WTC11 (cell line): ENCODE results near the gene ZNF326. TPM values are rescaled to one million over a fixed set of nuclear protein-coding genes. Genes with fewer than 3 reads are reported as not detected.

Experiments used
- ATAC-seq: fragments of 200-7000 bp; cut with Tn5 transposase; 2 replicates; pipeline ENCODE4 v1.10.0; 2021; ENCODE audit warnings: mild to moderate bottlenecking, moderate library complexity
- CTCF ChIA-PET: fragments of 300-600 bp; sonication (Branson Sonifier 250); formaldehyde crosslinking; loops from one replicate; lab custom pipeline; 2021; ENCODE audit warnings: antibody characterized with exemption; lab: Charles Lee
- POLR2A ChIA-PET: fragments of 350-600 bp; sonication (Branson Sonifier 250); formaldehyde crosslinking; loops from one replicate; lab custom pipeline; 2021; ENCODE audit warnings: antibody characterized with exemption; lab: Charles Lee
- DNase-seq: peaks from one replicate; pipeline ENCODE4 v3.0.0; 2021; ENCODE audit warnings: low spot score
- H3K27ac Mint-ChIP-seq: 2 replicates; pipeline ENCODE4 v1.8.0; 2021; ENCODE audit warnings: mixed read lengths
- H3K27me3 Mint-ChIP-seq: 2 replicates; pipeline ENCODE4 v1.8.0; 2021; ENCODE audit warnings: low read depth, mild to moderate bottlenecking, moderate library complexity, mixed read lengths
- H3K36me3 Mint-ChIP-seq: 2 replicates; pipeline ENCODE4 v1.8.0; 2021; ENCODE audit warnings: mixed read lengths
- H3K4me1 Mint-ChIP-seq: 2 replicates; pipeline ENCODE4 v1.8.0; 2022; ENCODE audit warnings: mixed read lengths
- H3K4me3 Mint-ChIP-seq: 2 replicates; pipeline ENCODE4 v1.8.0; 2021; ENCODE audit warnings: mild to moderate bottlenecking, moderate library complexity, mixed read lengths
- H3K9me3 Mint-ChIP-seq: 2 replicates; pipeline ENCODE4 v1.8.0; 2021; ENCODE audit warnings: mixed read lengths
- ATF1 ChIP-seq: sonication (generic); formaldehyde crosslinking; IDR thresholded peaks from 2 replicates; pipeline ENCODE4 v1.8.1; 2023; ENCODE audit warnings: mild to moderate bottlenecking, moderate library complexity, missing genetic modification reagents
- CREM ChIP-seq: sonication (generic); formaldehyde crosslinking; IDR thresholded peaks from 2 replicates; pipeline ENCODE4 v1.8.1; 2022; ENCODE audit warnings: mild to moderate bottlenecking, missing genetic modification reagents, moderate library complexity
- EMX1 ChIP-seq: fragments of 250-450 bp; sonication (Bioruptor Pico); IDR thresholded peaks from 2 replicates; pipeline ENCODE4 v1.8.0; 2021; ENCODE audit warnings: mild to moderate bottlenecking
- FOXJ3 ChIP-seq: sonication (generic); formaldehyde crosslinking; IDR thresholded peaks from 2 replicates; pipeline ENCODE4 v1.9.0; 2021; ENCODE audit warnings: missing genetic modification reagents, mild to moderate bottlenecking, borderline replicate concordance
- JUN ChIP-seq: sonication (generic); formaldehyde crosslinking; IDR thresholded peaks from 2 replicates; pipeline ENCODE4 v1.8.0; 2023; ENCODE audit warnings: mild to moderate bottlenecking, missing genetic modification reagents
- NR1H2 ChIP-seq: sonication (generic); formaldehyde crosslinking; IDR thresholded peaks from 2 replicates; pipeline ENCODE4 v1.9.0; 2021; ENCODE audit warnings: mild to moderate bottlenecking, moderate library complexity, missing genetic modification reagents
- NR2C2 ChIP-seq: sonication (generic); formaldehyde crosslinking; IDR thresholded peaks from 2 replicates; pipeline ENCODE4 v1.8.0; 2022; ENCODE audit warnings: mild to moderate bottlenecking, missing genetic modification reagents
- OVOL2 ChIP-seq: fragments of 250-450 bp; sonication (Bioruptor Pico); IDR thresholded peaks from 2 replicates; pipeline ENCODE4 v1.9.0; 2021; ENCODE audit warnings: mild to moderate bottlenecking, borderline replicate concordance
- PRRX2 ChIP-seq: fragments of 250-450 bp; sonication (Bioruptor Pico); IDR thresholded peaks from 2 replicates; pipeline ENCODE4 v1.8.0; 2021; ENCODE audit warnings: mild to moderate bottlenecking
- RELA ChIP-seq: sonication (generic); formaldehyde crosslinking; IDR thresholded peaks from 2 replicates; pipeline ENCODE4 v1.8.1; 2022; ENCODE audit warnings: missing genetic modification reagents, mild to moderate bottlenecking, borderline replicate concordance
- RORB ChIP-seq: fragments of 250-450 bp; sonication (Bioruptor Pico); IDR thresholded peaks from 2 replicates; pipeline ENCODE4 v1.9.0; 2021; ENCODE audit warnings: mild to moderate bottlenecking
- TCF7 ChIP-seq: sonication (generic); formaldehyde crosslinking; IDR thresholded peaks from 2 replicates; pipeline ENCODE4 v1.8.0; 2022; ENCODE audit warnings: mild to moderate bottlenecking, low read depth, missing genetic modification reagents, moderate library complexity
- TP53 ChIP-seq: sonication (generic); formaldehyde crosslinking; IDR thresholded peaks from 2 replicates; pipeline ENCODE4 v1.8.1; 2023; ENCODE audit warnings: mild to moderate bottlenecking, missing genetic modification reagents
- ZNF121 ChIP-seq: sonication (generic); formaldehyde crosslinking; IDR thresholded peaks from 2 replicates; pipeline ENCODE4 v1.8.0; 2023; ENCODE audit warnings: missing genetic modification reagents
- ZNF219 ChIP-seq: sonication (generic); formaldehyde crosslinking; IDR thresholded peaks from 2 replicates; pipeline ENCODE4 v1.8.0; 2023; ENCODE audit warnings: missing genetic modification reagents, mild to moderate bottlenecking, borderline replicate concordance
- ZNF317 ChIP-seq: sonication (generic); formaldehyde crosslinking; IDR thresholded peaks from 2 replicates; pipeline ENCODE4 v1.8.1; 2023; ENCODE audit warnings: low read depth, mild to moderate bottlenecking, moderate library complexity, missing genetic modification reagents, borderline replicate concordance
- ZNF423 ChIP-seq: fragments of 250-450 bp; sonication (Bioruptor Pico); IDR thresholded peaks from 2 replicates; pipeline ENCODE4 v2.1.2; 2022; ENCODE audit warnings: mild to moderate bottlenecking, moderate library complexity
- total RNA-seq: library from RNA; stranded (reverse); gene quantifications from 3 replicates; pipeline ENCODE4 v1.2.3, GENCODE V29; 2021
- TF ChIP-seq, protein P1 (sequence below): sonication (generic); formaldehyde crosslinking; IDR thresholded peaks from 2 replicates; pipeline ENCODE4 v1.8.0; 2022; ENCODE audit warnings: mild to moderate bottlenecking, missing genetic modification reagents
- TF ChIP-seq, protein P2 (sequence below): sonication (generic); formaldehyde crosslinking; IDR thresholded peaks from 2 replicates; pipeline ENCODE4 v1.8.1; 2023; ENCODE audit warnings: mild to moderate bottlenecking, missing genetic modification reagents, moderate library complexity
- TF ChIP-seq, protein P3 (sequence below): fragments of 250-450 bp; sonication (Bioruptor Pico); IDR thresholded peaks from 2 replicates; pipeline ENCODE4 v1.8.0; 2021; ENCODE audit warnings: mild to moderate bottlenecking
- TF ChIP-seq, protein P4 (sequence below): sonication (generic); formaldehyde crosslinking; IDR thresholded peaks from 2 replicates; pipeline ENCODE4 v1.8.0; 2023; ENCODE audit warnings: mild to moderate bottlenecking, missing genetic modification reagents
- TF ChIP-seq, protein P5 (sequence below): sonication (generic); formaldehyde crosslinking; IDR thresholded peaks from 2 replicates; pipeline ENCODE4 v1.8.0; 2022; ENCODE audit warnings: mild to moderate bottlenecking, missing genetic modification reagents
- TF ChIP-seq, protein P6 (sequence below): sonication (generic); formaldehyde crosslinking; IDR thresholded peaks from 2 replicates; pipeline ENCODE4 v1.8.1; 2022; ENCODE audit warnings: missing genetic modification reagents, borderline replicate concordance
- TF ChIP-seq, protein P7 (sequence below): fragments of 250-450 bp; sonication (Bioruptor Pico); IDR thresholded peaks from 2 replicates; pipeline ENCODE4 v2.1.2; 2022; ENCODE audit warnings: mild to moderate bottlenecking, moderate library complexity
- TF ChIP-seq, protein P8 (sequence below): sonication (generic); formaldehyde crosslinking; IDR thresholded peaks from 2 replicates; pipeline ENCODE4 v1.8.1; 2022; ENCODE audit warnings: low read depth, missing genetic modification reagents, borderline replicate concordance

Gene ZNF326
- total RNA-seq, 1 experiment from 2014 or later: 32.7 TPM

DNA sequence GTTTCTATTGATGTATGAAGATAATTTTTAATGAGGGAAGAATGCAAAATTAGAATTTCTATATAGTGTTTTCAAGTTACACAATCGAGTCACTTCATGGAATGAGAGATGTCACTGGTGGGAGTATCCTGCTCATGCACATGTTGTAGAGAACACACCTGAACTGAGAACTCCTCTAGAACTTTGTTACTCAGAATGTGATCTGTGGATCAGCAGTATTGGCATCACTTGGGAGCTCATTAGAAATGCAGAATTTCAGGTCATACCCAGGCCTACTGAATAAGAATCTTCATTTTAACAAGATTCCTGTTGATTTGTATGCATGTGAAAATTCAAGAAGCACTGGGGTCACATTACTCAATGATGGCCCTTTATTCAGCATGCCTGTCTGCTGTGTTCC lies 28.8 kb downstream of the ZNF326 start:
- no peak for DNase-seq
- Mint-ChIP-seq H3K27me3 (no peaks in the 10 kb centered on the region), H3K9me3 (no peaks in the 10 kb centered on the region), H3K4me1 (no peaks in the 10 kb centered on the region), H3K4me3 (no peak overlapping the region), H3K27ac (peak overlapping the region; percentile 4; the same call in 1 of the 2 replicates), H3K36me3 (peaks cover 75% of the 10 kb centered on the region)
- POLR2A ChIA-PET: no interaction called here
- no peak for TF ChIP-seq ZNF121 (CRISPR knock-in tag)
- TF ChIP-seq NR1H2: no peak
- TF ChIP-seq RORB (CRISPR knock-in tag): no peak
- no peak for TF ChIP-seq ZNF317 (CRISPR knock-in tag)
- TF ChIP-seq, protein P1, sequence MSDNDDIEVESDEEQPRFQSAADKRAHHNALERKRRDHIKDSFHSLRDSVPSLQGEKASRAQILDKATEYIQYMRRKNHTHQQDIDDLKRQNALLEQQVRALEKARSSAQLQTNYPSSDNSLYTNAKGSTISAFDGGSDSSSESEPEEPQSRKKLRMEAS (CRISPR knock-in tag): no peak
- no peak for TF ChIP-seq ATF1 (CRISPR knock-in tag)
- no peak for TF ChIP-seq EMX1 (CRISPR knock-in tag)
- TF ChIP-seq, protein P2, sequence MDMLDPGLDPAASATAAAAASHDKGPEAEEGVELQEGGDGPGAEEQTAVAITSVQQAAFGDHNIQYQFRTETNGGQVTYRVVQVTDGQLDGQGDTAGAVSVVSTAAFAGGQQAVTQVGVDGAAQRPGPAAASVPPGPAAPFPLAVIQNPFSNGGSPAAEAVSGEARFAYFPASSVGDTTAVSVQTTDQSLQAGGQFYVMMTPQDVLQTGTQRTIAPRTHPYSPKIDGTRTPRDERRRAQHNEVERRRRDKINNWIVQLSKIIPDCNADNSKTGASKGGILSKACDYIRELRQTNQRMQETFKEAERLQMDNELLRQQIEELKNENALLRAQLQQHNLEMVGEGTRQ (CRISPR knock-in tag): no peak
- no peak for TF ChIP-seq ZNF219
- no peak for TF ChIP-seq JUN (CRISPR knock-in tag)
- TF ChIP-seq, protein P3, sequence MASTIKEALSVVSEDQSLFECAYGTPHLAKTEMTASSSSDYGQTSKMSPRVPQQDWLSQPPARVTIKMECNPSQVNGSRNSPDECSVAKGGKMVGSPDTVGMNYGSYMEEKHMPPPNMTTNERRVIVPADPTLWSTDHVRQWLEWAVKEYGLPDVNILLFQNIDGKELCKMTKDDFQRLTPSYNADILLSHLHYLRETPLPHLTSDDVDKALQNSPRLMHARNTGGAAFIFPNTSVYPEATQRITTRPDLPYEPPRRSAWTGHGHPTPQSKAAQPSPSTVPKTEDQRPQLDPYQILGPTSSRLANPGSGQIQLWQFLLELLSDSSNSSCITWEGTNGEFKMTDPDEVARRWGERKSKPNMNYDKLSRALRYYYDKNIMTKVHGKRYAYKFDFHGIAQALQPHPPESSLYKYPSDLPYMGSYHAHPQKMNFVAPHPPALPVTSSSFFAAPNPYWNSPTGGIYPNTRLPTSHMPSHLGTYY (CRISPR knock-in tag): no peak
- TF ChIP-seq, protein P4, sequence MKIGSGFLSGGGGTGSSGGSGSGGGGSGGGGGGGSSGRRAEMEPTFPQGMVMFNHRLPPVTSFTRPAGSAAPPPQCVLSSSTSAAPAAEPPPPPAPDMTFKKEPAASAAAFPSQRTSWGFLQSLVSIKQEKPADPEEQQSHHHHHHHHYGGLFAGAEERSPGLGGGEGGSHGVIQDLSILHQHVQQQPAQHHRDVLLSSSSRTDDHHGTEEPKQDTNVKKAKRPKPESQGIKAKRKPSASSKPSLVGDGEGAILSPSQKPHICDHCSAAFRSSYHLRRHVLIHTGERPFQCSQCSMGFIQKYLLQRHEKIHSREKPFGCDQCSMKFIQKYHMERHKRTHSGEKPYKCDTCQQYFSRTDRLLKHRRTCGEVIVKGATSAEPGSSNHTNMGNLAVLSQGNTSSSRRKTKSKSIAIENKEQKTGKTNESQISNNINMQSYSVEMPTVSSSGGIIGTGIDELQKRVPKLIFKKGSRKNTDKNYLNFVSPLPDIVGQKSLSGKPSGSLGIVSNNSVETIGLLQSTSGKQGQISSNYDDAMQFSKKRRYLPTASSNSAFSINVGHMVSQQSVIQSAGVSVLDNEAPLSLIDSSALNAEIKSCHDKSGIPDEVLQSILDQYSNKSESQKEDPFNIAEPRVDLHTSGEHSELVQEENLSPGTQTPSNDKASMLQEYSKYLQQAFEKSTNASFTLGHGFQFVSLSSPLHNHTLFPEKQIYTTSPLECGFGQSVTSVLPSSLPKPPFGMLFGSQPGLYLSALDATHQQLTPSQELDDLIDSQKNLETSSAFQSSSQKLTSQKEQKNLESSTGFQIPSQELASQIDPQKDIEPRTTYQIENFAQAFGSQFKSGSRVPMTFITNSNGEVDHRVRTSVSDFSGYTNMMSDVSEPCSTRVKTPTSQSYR: no peak
- CTCF ChIA-PET: no interaction called here
- ATAC-seq: no peak

DNA sequence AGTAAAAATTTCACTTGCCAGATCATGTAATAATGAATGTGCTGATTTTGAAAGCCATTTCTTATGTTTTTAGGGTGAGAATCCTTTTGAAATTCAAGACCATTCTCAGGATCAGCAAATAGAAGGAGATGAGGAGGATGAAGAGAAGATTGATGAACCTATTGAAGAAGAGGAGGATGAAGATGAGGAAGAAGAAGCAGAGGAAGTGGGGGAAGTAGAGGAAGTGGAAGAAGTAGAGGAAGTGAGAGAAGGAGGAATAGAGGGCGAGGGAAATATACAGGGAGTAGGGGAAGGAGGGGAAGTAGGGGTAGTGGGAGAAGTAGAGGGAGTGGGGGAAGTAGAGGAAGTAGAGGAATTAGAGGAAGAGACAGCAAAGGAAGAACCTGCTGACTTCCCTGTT lies 32.4 kb downstream of the ZNF326 start:
- ATAC-seq (no peak), DNase-seq (no peak)
- Mint-ChIP-seq H3K27me3 (no peaks in the 10 kb centered on the region), H3K4me1 (no peaks in the 10 kb centered on the region), H3K9me3 (no peaks in the 10 kb centered on the region), H3K27ac (no peak overlapping the region), H3K36me3 (peaks cover 68% of the 10 kb centered on the region), H3K4me3 (no peak overlapping the region)
- TF ChIP-seq OVOL2: no peak
- TF ChIP-seq NR2C2 (CRISPR knock-in tag): no peak
- no peak for TF ChIP-seq TCF7 (CRISPR knock-in tag)
- TF ChIP-seq FOXJ3 (CRISPR knock-in tag): no peak
- no peak for TF ChIP-seq PRRX2 (CRISPR knock-in tag)
- TF ChIP-seq RORB (CRISPR knock-in tag): no peak
- TF ChIP-seq ZNF423 (CRISPR knock-in tag): no peak
- TF ChIP-seq, protein P5, sequence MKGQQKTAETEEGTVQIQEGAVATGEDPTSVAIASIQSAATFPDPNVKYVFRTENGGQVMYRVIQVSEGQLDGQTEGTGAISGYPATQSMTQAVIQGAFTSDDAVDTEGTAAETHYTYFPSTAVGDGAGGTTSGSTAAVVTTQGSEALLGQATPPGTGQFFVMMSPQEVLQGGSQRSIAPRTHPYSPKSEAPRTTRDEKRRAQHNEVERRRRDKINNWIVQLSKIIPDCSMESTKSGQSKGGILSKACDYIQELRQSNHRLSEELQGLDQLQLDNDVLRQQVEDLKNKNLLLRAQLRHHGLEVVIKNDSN (CRISPR knock-in tag): no peak
- TF ChIP-seq, protein P6, sequence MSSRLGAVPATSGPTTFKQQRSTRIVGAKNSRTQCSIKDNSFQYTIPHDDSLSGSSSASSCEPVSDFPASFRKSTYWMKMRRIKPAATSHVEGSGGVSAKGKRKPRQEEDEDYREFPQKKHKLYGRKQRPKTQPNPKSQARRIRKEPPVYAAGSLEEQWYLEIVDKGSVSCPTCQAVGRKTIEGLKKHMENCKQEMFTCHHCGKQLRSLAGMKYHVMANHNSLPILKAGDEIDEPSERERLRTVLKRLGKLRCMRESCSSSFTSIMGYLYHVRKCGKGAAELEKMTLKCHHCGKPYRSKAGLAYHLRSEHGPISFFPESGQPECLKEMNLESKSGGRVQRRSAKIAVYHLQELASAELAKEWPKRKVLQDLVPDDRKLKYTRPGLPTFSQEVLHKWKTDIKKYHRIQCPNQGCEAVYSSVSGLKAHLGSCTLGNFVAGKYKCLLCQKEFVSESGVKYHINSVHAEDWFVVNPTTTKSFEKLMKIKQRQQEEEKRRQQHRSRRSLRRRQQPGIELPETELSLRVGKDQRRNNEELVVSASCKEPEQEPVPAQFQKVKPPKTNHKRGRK (CRISPR knock-in tag): no peak
- TF ChIP-seq, protein P7, sequence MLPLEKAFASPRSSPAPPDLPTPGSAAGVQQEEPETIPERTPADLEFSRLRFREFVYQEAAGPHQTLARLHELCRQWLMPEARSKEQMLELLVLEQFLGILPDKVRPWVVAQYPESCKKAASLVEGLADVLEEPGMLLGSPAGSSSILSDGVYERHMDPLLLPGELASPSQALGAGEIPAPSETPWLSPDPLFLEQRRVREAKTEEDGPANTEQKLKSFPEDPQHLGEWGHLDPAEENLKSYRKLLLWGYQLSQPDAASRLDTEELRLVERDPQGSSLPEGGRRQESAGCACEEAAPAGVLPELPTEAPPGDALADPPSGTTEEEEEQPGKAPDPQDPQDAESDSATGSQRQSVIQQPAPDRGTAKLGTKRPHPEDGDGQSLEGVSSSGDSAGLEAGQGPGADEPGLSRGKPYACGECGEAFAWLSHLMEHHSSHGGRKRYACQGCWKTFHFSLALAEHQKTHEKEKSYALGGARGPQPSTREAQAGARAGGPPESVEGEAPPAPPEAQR (CRISPR knock-in tag): no peak
- TF ChIP-seq TP53: no peak
- TF ChIP-seq CREM (CRISPR knock-in tag): no peak
- TF ChIP-seq, protein P8, sequence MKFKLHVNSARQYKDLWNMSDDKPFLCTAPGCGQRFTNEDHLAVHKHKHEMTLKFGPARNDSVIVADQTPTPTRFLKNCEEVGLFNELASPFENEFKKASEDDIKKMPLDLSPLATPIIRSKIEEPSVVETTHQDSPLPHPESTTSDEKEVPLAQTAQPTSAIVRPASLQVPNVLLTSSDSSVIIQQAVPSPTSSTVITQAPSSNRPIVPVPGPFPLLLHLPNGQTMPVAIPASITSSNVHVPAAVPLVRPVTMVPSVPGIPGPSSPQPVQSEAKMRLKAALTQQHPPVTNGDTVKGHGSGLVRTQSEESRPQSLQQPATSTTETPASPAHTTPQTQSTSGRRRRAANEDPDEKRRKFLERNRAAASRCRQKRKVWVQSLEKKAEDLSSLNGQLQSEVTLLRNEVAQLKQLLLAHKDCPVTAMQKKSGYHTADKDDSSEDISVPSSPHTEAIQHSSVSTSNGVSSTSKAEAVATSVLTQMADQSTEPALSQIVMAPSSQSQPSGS (CRISPR knock-in tag): no peak
- no peak for TF ChIP-seq RELA
- ChIA-PET POLR2A (no interaction called here), CTCF (no interaction called here)
